HuH-7.5 (cell line): Measurements from ENCODE around the gene AFF3.
A peak's percentile ranks its signal among the peaks of the same experiment; 100 is the strongest.

ENCODE experiments used
- DNase-seq: peaks from one replicate; pipeline ENCODE4 v3.0.0; 2011; ENCODE audit warnings: low spot score

Gene AFF3

DNA sequence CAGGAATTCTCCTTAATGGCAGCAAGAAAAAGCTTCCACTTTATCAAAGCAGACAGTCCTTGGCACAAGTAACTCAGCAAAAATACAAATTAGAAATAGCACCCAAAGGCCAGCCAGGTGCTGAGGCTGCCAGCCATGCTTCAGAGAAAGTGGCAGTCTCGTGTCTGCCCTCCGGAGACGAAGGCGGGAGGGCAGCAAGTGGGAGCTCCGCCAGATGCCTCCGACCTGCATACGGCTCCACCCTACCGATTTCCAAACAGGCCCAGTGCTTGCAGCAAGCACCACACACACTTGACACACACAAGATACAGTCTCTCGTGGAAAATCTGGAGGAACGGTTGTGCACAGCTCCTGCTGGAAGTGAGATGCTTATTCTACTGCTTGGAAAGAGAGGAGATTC is 517.7 kb downstream of the AFF3 start:
- DNase-seq: no peak

DNA sequence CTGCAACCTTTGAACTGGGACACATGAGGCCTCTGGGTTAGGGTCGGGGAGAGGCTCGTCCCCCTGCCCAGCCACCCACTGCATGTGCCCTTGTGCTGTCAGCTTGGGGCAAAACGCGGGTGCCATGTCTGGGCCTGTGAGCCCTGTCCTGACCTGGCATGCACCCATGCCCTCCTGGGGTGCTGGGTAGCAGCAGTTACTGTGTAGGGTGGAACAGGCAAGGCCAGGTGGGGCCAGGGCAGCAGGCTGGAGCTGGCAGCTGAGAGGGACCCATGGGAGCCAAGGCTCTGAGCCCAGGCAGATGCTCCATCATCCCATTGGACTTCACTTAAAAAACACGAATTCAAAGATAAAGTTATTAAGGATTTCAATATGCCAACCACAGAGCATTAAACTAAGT is 518.8 kb downstream of the AFF3 start:
- DNase-seq: no peak

DNA sequence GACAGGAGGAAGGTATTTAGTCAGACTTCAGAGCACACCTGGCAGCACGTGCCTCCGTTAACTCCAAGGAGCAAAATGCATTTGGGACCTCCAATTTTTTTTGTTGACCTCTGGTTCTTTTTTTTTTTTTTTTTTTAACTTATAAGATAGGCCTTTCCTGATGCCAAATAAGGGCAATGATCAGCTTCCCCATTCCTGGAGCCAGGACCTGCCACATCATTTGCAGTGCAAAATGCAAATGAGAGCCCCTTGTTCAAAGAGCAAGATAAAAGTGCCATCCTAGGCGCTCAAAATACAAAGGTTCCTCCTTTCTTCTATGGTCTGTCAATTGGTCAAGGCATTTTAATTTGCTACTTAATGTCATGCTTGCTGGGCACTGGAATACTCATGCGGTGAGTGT is 519.4 kb downstream of the AFF3 start:
- no peak for DNase-seq

DNA sequence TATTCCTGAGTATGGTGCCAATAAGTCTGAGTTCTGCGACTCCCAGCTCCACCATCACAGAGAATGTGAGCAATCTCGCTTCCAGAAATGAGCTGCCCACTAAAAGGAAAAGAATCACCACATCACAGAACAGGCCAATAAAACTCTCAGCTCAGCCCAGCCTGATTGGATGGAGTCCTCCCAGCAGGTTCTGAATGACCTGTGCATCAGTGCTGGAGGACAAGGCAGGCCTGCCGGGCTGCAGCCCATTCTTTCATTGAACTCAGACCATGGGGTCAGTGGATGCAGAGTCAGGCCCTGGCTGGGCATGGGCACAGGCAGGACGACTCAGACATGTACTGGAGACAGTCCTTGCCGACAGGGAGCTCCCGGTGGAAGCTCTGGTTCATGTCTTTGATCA is 519.9 kb downstream of the AFF3 start:
- no peak for DNase-seq

DNA sequence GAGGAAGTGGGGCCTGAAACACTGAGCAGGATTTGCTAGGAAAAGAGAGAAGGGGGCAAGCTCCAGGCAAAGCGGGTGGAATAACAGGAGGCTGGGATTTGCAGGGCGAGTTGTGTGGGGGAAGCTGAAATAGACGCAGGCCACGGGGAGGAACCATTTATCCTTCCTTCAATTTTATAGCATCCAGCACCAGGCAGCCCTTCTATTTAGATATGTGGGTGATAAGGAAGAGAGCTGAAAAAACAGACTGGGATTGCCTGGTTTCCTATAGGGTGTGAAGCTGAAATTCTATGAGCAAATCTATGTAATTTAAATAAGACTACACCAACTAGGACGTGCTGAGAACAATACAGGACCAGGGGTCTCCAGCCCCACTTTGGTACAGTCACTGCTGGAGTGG is 520.6 kb downstream of the AFF3 start:
- no peak for DNase-seq

DNA sequence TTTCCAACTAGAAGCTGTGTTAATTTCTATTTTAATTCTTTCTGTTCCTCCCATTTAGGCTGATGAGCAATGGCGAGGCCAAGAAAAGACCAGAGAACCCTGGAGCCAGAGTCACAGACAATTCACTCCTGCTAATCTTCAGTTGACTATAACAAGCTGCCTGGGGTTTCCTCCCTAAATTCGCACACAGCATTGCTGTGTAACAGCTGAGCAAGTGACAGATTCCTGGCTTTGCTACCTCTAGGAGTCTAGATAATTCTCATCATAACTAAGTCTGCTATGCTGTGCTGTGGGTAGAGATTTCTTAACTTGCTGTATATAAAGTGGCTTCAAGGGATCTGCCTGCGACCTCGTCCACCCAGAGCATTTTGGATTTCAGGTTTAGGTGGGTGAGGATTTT is 521.3 kb downstream of the AFF3 start:
- no peak for DNase-seq

DNA sequence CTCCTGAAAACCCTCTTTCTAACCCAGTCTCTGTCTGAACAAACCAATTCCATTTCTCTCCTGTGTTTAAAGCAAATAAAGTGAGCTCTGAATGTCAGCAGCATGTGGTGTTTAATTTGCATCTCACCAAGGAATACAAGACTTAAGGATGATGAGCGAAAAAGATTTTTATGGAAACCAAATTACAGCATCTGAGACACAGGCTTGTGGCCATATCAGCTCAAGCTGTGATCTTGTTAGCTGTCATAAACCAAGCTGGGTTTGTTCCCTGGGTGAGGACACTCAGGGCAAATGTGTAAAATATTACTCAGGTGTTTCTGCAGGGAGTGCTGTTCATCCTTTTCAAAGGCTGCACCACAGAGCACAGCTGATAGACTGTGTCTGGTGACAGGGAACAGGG is 523.2 kb downstream of the AFF3 start:
- DNase-seq: no peak

DNA sequence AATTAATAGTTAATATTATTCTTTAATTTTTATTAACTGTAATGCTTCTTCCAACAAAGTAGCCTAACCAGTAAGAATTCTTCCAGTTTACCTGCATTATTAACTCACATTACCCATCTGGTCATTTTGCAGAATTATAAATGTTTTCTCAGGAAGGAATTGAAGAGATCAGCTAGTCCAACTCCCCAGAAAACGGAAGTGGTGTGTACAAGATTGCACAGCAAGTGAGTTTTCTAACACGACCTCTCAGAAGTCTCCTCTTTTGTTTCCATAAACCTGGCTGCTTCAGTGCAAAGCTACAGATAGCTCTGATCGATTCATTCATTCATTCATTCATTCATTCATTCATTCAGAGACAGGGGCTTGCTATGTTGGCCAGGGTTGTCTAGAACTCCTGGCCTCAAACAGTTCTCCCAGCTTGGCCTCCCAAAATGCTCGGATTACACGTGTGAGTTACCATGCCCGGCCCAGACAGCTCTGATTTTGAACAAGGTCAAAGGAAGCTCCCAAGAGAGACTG is 523.8 kb downstream of the AFF3 start:
- DNase-seq: no peak

DNA sequence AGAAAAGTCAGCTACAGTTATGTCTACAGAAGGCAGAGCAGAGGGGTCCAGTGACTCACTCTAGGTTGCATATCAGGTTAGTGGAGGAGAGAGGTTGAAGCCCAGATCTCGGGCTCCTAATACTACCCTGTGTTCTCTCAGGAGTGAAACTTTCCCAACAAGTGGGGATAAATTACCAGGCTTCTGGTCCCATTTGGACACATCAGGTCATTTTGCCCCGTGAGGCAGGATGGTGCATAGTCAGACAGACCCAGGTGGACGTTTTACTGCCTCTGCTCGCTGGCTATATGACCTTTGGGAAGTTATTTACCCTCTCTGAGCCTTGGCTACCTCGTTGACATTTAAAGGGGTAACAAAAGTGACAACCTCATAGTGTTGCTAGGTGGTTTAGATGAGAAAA is 524.6 kb downstream of the AFF3 start:
- DNase-seq: no peak

DNA sequence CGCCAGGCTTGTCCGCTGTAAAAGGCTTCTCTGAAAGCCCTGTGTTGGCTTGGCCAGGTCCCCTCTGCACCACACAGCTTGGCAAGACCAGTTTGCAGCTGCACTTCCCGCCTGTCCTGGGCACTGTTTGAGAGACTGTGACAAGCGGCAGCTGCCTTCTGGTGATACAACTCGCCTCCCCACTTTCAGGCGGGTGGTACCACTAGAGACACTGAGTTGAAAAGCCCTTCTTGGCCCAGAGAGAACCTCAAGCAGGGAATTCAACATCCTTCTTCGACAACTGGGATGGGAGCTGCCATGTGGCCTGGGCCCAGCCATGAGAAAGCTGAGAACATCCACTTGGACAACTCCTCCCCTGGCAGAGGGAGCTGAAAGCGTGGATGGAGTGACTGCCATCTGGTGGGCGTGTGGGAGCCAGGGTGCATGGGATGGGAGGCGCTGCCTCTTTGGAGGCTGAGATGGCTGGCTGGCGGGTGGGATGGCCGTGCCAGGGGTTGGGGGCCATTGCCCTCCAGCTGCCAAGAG is 527.1 kb downstream of the AFF3 start:
- peak; percentile 37 for DNase-seq

DNA sequence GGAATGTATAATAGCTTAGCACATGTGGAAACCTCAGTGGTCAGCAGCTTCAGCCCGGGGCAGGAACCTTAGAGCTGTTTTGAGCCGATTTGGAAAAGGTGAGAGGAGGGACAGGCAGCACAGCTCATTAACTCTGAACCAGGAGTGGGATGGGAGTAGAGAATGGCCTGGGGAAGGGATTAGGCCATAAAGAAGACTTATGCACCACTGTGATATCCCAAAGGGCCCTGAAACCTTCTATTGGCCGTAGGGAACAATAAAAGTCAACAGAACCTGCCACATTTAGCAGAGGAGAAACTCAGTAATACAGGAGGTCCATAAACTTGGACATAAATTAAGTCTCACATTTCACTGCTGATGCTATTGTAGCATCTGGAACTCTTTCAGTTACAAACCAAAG is 528.4 kb downstream of the AFF3 start:
- DNase-seq: no peak

DNA sequence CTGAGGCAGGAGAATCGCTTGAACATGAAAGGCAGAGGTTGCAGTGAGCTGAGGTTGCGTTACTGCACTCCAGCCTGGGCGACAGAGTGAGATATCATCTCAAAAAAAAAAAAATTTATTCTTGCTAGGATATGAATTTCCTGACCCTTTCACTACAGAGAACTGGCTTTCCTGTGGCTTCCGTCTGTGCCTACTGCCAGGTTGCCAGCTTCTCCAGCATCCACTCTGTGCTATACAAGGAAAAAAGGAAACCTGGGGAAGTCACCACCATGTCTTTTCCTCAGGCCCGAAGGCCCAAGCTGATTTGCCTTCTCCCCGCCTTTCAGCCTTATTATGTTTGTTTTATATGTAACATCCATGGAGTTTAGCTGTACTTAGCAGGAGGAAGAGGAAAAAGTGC is 530.6 kb downstream of the AFF3 start:
- no peak for DNase-seq

DNA sequence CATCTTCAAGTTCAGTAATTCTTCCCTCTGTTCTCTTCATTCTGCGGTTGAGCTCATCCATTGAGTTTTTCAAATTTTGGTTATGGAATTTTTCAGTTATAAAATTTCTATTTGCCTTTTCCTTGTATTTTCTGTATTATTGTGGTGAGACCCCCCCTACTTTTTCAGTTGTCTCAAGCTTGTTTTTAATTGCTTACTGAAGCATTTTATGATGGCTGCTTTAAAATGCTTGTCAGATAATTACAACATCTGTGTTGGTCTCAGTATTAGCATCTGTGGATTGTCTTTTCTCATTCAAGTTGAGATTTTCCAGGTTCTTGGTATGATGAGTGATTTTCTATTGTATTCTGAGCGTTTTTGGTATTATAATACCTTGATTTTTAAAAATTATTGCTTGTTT is 531.4 kb downstream of the AFF3 start:
- DNase-seq: no peak

DNA sequence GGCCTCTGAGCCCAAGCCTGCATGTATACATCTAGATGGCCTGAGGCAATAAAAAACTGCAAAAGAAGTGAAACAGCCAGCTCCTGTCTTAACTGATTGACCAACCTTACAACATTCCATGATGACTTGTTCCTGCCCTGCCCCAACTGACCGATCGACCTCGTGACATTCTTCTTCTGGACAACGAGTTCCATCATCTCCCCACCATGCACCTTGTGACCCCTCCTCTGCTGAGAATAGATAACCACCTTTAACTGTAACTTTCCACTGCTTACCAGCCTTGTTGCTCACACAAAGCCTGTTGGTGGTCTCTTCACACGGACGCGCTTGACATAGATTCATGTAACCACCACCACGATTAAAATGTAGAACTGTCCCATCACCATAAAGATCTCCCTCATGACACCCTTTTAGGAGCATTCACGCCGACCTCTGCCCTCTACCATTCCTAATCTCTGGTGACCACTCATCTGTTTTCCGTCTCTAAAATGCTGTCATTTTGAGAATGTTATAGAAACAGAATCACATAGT is 532.5 kb downstream of the AFF3 start:
- DNase-seq: peak; percentile 28

DNA sequence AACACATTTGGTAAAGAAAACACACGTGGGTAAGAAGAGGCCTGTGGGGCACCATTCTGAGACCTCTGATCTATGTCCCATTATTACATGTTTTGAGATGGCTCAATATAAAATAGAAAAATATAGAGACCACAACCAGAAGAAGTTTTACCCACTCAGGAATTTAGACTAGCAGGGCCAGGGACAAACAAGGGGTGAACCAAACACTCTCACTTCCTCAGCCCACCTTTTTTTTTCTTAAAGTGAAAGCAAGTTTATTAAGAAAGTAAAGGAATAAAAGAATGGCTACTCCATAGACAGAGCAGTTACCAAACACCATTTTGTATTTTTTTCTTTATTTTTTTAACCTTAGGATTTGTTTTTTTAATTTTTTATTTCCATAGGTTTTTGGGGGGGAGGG is 533.5 kb downstream of the AFF3 start:
- DNase-seq: no peak

DNA sequence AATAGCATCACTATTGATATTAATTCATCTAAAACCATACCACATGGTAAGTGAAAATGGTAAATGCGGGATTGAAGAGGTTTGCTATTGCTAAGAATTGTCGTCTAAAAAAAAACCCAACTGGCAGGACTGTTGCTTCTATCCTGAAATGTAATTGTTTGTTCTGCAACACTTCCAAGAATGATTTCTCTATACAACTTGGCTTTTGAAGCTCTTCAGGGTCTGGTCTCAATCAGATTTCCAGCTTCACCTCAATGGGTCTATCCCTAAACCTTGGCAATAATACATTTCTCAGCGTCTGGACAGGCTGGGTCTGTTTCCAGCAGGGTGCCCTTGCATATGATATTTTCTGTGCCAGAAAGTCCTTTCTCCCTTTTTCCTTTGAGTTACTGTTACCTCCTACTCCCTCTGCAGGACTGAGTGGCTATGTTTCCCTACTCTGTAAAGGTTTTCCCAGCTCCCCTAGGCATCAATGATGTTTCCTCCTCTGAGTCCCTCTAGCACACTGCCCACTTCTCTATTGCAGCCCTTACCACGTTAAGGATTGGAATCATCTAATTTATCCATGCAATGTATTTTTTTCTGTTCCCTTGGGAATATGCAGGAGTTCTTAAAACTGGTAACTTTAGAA is 534.4 kb downstream of the AFF3 start:
- no peak for DNase-seq

DNA sequence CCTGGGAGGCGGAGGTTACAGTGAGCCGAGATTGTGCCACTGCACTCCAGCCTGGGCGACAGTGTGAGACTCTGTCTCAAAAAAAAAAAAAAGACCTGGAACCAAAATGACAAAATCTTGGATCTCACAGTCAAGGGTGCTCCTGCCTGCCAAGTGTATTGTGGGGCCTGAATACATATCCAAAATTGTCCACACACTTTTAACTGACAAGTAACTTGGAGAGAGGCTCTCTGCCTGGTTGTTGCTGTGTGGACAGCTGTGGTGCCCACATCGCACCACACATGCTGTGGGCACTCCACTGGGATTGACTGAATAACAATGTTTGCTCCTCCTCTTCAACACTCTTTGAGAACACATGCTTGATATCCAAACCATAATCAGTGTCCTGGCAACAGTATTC is 534.9 kb downstream of the AFF3 start:
- DNase-seq: no peak

DNA sequence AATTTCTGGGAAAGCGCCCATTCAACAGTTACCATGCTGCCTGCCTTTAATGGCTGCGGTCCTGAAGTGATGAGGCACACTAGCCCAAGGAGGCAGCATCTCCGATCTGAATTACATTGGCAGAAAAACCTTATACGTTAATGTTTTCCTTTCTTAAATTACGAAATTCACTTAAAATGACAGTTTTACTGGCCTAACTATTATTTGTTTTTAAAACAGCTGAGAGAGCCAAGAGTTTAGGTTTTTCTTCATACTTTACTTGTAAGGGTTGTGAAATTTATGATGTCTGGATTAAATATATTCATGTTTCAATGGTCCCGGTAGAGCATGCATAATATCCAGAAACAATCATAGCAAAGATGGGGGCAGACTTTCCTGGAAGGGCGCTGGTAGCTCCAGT is 537.4 kb downstream of the AFF3 start:
- DNase-seq: no peak

DNA sequence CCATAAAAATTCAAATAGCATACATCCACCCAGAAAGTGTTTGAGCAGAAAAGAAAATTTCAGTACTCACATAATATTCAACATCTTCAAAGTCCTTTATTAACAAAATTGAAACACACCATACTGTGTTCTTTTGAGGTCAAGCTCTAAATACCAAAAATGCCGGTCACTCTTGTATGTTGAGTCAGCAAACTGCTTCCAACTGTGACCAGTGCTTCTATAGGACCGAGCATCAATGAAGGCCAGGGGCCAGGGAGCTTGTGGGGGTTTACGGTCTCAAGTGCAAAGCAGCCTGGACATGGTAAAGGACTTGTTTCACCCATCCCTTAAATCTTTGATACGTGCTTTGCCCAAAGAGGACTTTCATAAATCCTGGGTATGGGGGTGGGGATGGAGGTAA is 539.9 kb downstream of the AFF3 start:
- no peak for DNase-seq

DNA sequence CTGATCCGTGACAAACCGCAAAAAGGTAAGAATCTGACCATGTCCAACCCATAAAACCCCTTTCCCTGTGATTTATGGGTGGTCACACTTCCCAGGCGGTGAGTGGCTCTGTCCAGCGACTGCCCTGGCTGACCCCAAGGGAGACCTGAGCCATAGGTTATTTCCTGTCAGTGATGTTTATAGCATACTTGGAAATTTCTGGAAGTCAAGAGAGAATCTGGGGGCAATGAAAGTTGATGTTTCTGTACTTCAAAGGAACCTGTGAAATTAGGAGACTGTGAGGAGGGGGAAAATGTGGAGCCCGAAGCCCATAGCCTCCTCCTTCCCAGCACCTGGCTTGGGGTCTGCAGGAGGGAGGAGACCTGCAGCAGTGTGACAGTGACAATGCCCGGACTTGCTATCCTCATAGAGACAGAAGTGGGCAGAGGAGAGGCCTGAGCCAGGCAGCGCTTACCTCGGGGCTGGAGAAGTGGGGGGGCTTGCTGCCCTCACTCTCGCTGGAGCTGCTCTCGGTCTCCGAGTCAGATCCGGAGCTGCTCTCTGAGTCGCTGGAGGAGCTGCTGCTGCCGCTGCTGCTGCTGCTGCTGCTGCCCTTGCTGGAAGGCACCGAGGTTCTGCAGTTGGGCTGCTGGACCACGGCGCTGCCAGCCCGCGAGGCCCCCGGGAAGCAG is 541.3 kb downstream of the AFF3 start:
- DNase-seq: no peak

DNA sequence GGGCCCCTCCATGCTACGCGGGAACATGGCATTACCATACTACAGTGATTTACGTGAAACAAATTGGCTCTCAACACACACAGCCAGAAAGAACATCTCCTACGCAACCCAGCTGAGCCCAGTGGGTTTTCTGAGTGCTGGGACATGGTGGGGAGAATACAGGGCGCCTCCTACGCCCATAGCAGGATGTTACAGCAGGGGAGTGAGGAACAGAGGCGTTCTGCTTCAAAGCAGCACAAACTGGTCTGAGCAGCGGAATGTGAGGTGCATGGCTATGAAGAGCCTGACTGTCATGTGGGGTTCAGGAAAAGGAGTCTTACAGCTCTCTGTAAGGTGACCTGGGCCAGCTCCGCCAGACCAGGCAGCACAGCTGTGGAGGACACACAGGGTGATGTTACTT is 543.9 kb downstream of the AFF3 start:
- no peak for DNase-seq

DNA sequence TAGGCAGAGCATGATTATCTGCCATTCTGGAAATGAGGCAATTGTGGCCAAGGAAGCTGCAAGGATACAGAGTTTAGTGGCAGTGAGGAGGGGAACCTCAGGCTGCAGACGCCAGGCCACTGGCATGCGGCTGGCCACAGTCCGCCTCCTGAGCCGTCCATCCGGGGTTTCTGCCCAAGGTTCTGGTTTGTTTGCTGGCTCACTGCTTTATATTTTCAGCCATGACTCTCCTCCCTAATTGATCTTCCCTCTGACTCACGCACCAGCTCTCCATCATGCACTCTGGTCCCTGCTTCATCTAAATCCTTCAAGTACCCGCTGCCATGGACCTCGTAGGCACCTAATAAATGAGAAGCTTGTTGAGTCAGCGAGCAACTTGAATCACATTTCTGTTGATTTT is 544.8 kb downstream of the AFF3 start:
- no peak for DNase-seq

DNA sequence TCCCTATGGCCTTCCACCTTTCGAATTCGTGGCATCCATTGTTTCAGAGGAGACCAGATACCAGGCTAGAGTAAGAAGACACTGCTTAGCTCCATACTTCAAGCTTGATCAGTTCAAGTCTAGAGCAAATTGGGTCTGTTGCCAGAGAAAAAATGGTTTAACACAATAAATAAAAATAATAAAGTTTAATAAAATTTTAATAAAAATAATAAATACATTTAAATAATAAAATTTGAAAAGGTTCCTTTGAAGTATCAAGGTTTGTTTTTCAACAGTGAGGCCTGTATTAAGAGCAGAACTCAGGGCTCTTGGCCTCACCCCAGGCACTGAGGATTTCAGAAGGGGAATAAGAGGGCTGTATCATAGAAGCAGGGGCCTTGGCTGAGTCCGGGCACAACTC is 547.0 kb downstream of the AFF3 start:
- DNase-seq: no peak
